Measurements from ENCODE around the gene FBXL14. TPM values are rescaled to one million over a fixed set of nuclear protein-coding genes. Genes with fewer than 3 reads are reported as not detected.

Gene FBXL14
- total RNA-seq, 4 donors from 2014 or later = 12.0 to 22.6 (median 16.0) TPM

DNA sequence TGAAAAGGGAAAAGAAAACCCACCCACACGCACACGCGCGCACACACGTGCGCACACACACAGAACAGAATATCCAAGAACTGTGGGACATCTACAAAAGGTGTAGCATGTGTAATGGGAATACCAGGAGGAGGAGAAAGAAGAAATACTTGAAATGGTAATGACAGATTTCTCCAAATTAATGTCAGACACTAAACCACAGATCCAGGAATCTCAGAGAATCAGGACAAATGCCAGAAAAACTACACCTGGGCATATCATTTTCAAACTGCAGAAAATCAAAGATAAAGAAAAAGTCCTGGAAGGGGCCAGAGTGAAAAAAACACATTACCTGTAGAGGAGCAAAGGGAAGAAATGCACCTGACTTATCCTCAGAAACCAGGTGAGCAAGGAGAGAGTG is 26.5 kb downstream of the FBXL14 start:
- H3K4me1 ChIP-seq = no peaks in the 10 kb centered on the region
- no peaks in the 10 kb centered on the region for H3K27me3 ChIP-seq
- H3K9me3 ChIP-seq = no peaks in the 10 kb centered on the region
- no peak overlapping the region for H3K4me3 ChIP-seq
- peaks cover 0 to 16% (median 0%) of the 10 kb centered on the region in 4 donors for H3K36me3 ChIP-seq
- WGBS = 100% methylated on average over 6 of the region's 6 CpGs
- intact Hi-C loops (cut with DNase I) = no loop called here
- DNase-seq (ENCODE audit: extremely low spot score) = no peak
- H3K27ac ChIP-seq (replicated peaks in 1 of 4) = no peak overlapping the region
- TF ChIP-seq, protein P1, sequence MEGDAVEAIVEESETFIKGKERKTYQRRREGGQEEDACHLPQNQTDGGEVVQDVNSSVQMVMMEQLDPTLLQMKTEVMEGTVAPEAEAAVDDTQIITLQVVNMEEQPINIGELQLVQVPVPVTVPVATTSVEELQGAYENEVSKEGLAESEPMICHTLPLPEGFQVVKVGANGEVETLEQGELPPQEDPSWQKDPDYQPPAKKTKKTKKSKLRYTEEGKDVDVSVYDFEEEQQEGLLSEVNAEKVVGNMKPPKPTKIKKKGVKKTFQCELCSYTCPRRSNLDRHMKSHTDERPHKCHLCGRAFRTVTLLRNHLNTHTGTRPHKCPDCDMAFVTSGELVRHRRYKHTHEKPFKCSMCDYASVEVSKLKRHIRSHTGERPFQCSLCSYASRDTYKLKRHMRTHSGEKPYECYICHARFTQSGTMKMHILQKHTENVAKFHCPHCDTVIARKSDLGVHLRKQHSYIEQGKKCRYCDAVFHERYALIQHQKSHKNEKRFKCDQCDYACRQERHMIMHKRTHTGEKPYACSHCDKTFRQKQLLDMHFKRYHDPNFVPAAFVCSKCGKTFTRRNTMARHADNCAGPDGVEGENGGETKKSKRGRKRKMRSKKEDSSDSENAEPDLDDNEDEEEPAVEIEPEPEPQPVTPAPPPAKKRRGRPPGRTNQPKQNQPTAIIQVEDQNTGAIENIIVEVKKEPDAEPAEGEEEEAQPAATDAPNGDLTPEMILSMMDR (IDR thresholded peaks at IDR 0.05) = no peak
- TF ChIP-seq POLR2AphosphoS5 (IDR thresholded peaks at IDR 0.05) = no peak
- no peak for TF ChIP-seq POLR2A (IDR thresholded peaks at IDR 0.05; ENCODE audit: low read depth)
- no peak for TF ChIP-seq EP300 (IDR thresholded peaks at IDR 0.05)

DNA sequence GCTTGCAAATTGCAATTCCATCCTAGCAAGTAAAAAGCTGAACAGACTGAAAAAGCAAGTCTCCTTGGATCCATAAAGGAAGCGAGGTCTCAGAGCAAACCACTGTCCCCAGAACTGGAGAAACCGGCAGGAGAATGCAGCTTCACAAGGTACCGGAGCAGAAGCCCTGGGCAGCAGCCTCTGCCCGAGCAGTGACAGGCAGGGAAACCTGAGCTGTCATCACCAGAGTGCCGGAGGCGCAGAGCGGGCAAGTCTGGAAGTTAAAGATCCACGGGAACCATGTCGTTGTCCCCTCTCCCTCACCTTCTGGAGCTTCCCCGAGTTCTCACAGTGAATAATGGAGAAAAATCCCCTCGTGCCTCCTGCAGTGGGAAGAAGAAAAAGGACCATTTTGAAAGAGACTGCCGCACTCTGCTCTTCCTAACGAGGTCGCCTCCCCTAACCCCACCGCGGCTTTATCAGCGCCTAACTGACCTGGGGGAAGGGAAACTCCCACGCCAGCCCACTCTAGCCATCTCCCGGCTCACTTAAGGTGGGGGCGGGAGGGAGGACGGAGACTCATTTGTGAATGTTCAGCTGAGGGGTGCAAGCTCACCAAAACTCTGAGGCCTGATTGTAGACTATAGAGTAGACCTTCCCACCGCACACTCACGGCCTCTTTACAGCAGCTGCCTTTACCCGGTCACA is 27.8 kb downstream of the FBXL14 start:
- no peaks in the 10 kb centered on the region for H3K4me1 ChIP-seq
- H3K36me3 ChIP-seq = peaks cover 0 to 16% (median 0%) of the 10 kb centered on the region in 4 donors
- 85% methylated on average over 24 of the region's 24 CpGs for WGBS
- H3K4me3 ChIP-seq = no peak overlapping the region
- H3K9me3 ChIP-seq = no peaks in the 10 kb centered on the region
- H3K27ac ChIP-seq (replicated peaks in 1 of 4) = no peak overlapping the region
- intact Hi-C loops (cut with DNase I) = no loop called here
- no peaks in the 10 kb centered on the region for H3K27me3 ChIP-seq
- DNase-seq (ENCODE audit: extremely low spot score) = no peak
- TF ChIP-seq POLR2A (IDR thresholded peaks at IDR 0.05; ENCODE audit: low read depth) (no peak), POLR2AphosphoS5 (IDR thresholded peaks at IDR 0.05) (no peak), EP300 (IDR thresholded peaks at IDR 0.05) (no peak)
- TF ChIP-seq, protein P1 (IDR thresholded peaks at IDR 0.05) = no peak

DNA sequence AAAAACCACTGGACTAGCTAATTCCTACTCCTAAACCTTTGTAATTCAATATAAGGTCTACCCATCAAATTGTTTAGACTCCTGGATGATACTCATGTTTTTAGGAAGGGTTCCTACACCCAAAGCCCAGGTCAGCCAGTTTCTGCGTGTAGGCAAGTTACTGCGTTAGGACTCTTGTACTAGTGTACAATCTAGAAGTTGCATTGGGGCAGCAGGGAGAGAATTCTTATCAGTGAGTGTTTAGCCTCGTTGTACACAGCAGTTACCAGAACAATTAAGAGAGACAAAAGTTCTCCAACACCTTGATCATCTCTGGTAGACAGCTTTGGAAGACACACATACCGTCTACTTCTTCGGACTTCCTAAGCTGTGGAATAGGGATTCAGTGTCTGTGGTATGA is 29.2 kb downstream of the FBXL14 start:
- intact Hi-C loops (cut with DNase I) = no loop called here
- WGBS = 98% methylated on average over 5 of the region's 5 CpGs
- DNase-seq (ENCODE audit: extremely low spot score) = no peak
- Histone ChIP-seq H3K4me3 (no peak overlapping the region), H3K36me3 (peaks cover 0 to 16% (median 0%) of the 10 kb centered on the region in 4 donors), H3K4me1 (no peaks in the 10 kb centered on the region), H3K9me3 (no peaks in the 10 kb centered on the region), H3K27me3 (no peaks in the 10 kb centered on the region), H3K27ac (replicated peaks in 1 of 4) (no peak overlapping the region)
- TF ChIP-seq POLR2A (IDR thresholded peaks at IDR 0.05; ENCODE audit: low read depth) (no peak), EP300 (IDR thresholded peaks at IDR 0.05) (no peak), POLR2AphosphoS5 (IDR thresholded peaks at IDR 0.05) (no peak)
- TF ChIP-seq, protein P1 (IDR thresholded peaks at IDR 0.05) = no peak

GRCh38 chr12:1564067-1564466 is 30.3 kb downstream of the FBXL14 start:
- Histone ChIP-seq H3K9me3 (no peaks in the 10 kb centered on the region), H3K4me1 (no peaks in the 10 kb centered on the region), H3K27ac (replicated peaks in 1 of 4) (no peak overlapping the region), H3K4me3 (no peak overlapping the region), H3K27me3 (no peaks in the 10 kb centered on the region), H3K36me3 (peaks cover 0 to 16% (median 0%) of the 10 kb centered on the region in 4 donors)
- no peak for DNase-seq (ENCODE audit: extremely low spot score)
- TF ChIP-seq POLR2A (IDR thresholded peaks at IDR 0.05; ENCODE audit: low read depth) (no peak), EP300 (IDR thresholded peaks at IDR 0.05) (no peak), POLR2AphosphoS5 (IDR thresholded peaks at IDR 0.05) (no peak)
- TF ChIP-seq, protein P1 (IDR thresholded peaks at IDR 0.05) = no peak
- WGBS = 89% methylated on average over 2 of the region's 2 CpGs
- intact Hi-C loops (cut with DNase I) = no loop called here

Data from esophagus muscularis mucosa (tissue), 4 donors.